ENCODE results near the gene SMDT1.
"Not testable (repeated sequence)": the region's sequence is repeated elsewhere in the genome, so short reads cannot be mapped to it uniquely, and the experiment has no call there.

SMDT1 gene

GRCh38 chr22:42127606-42128005 lies 48.1 kb downstream of the SMDT1 start (continued):
- TF ChIP-seq ZBTB44 (tag by site-specific recombination; IDR thresholded peaks at IDR 0.05), result no peak

GRCh38 chr22:42128007-42128406 lies 48.5 kb downstream of the SMDT1 start:
- H3K36me3 ChIP-seq (ENCODE audit: control insufficient read depth in 2 of 2, insufficient read depth in 1 of 2, low read length in 2 of 2); CTCF ChIA-PET; H3K9me3 ChIP-seq (ENCODE audit: control insufficient read depth, insufficient read depth, low read depth, low read length); POLR2A ChIA-PET; H3K27ac ChIP-seq (ENCODE audit: extremely low read depth, low read depth, low read length); H3K4me3 ChIP-seq (ENCODE audit: low read depth, low read length); H3K4me1 ChIP-seq (ENCODE audit: control insufficient read depth, insufficient read depth, low read length): not testable (repeated sequence)

GRCh38 chr22:42128776-42129694 lies 49.5 kb downstream of the SMDT1 start:
- H3K4me1 ChIP-seq (ENCODE audit: control insufficient read depth, insufficient read depth, low read length); H3K4me3 ChIP-seq (ENCODE audit: low read depth, low read length); CTCF ChIA-PET; POLR2A ChIA-PET; H3K36me3 ChIP-seq (ENCODE audit: control insufficient read depth in 2 of 2, insufficient read depth in 1 of 2, low read length in 2 of 2); H3K27ac ChIP-seq (ENCODE audit: extremely low read depth, low read depth, low read length); H3K9me3 ChIP-seq (ENCODE audit: control insufficient read depth, insufficient read depth, low read depth, low read length): not testable (repeated sequence)
- peak; percentile 83 for TF ChIP-seq EGR2 (tag by site-specific recombination; IDR thresholded peaks at IDR 0.05; ENCODE audit: low read depth)
- TF ChIP-seq KLF9 (tag by site-specific recombination; IDR thresholded peaks at IDR 0.05; ENCODE audit: low read depth), result peak; percentile 76
- 0 out of 2 replicates have a peak, but pooled peaks have one; percentile 74 for TF ChIP-seq HIC1 (tag by site-specific recombination; IDR thresholded peaks at IDR 0.05)
- TF ChIP-seq BCL11B (tag by site-specific recombination; IDR thresholded peaks at IDR 0.05; ENCODE audit: low read depth), result peak; percentile 51; the same call in 1 of the 2 replicates
- TF ChIP-seq KLF17 (tag by site-specific recombination; IDR thresholded peaks at IDR 0.05), result peak; percentile 41; the same call in 1 of the 2 replicates
- 0 out of 2 replicates have a peak, but pooled peaks have one; percentile 13 for TF ChIP-seq SP2 (tag by site-specific recombination; IDR thresholded peaks at IDR 0.05)
- TF ChIP-seq ZNF692 (tag by site-specific recombination; IDR thresholded peaks at IDR 0.05), result peak; percentile 43; the same call in 1 of the 2 replicates
- TF ChIP-seq KLF1 (tag by site-specific recombination; IDR thresholded peaks at IDR 0.05), result peak; percentile 88
- TF ChIP-seq ZFHX2 (tag by site-specific recombination; conservative IDR thresholded peaks at IDR 0.05), result peak; percentile 72

- POLR2A ChIA-PET; H3K27ac ChIP-seq (ENCODE audit: extremely low read depth, low read depth, low read length); H3K4me1 ChIP-seq (ENCODE audit: control insufficient read depth, insufficient read depth, low read length); H3K4me3 ChIP-seq (ENCODE audit: low read depth, low read length); CTCF ChIA-PET; H3K9me3 ChIP-seq (ENCODE audit: control insufficient read depth, insufficient read depth, low read depth, low read length); H3K36me3 ChIP-seq (ENCODE audit: control insufficient read depth in 2 of 2, insufficient read depth in 1 of 2, low read length in 2 of 2): not testable (repeated sequence)
These were observed 50.7 kb downstream of the SMDT1 start for GRCh38 chr22:42130182-42130581.

GRCh38 chr22:42130639-42131431 lies 51.3 kb downstream of the SMDT1 start, which contains the start of gene CYP2D6:
Gene CYP2D6, minus strand, starts transcription at chr22:42130810. Its CDS starts 19 bp downstream, at chr22:42130791.
- H3K4me3 ChIP-seq (ENCODE audit: low read depth, low read length); POLR2A ChIA-PET; H3K4me1 ChIP-seq (ENCODE audit: control insufficient read depth, insufficient read depth, low read length); H3K27ac ChIP-seq (ENCODE audit: extremely low read depth, low read depth, low read length); H3K36me3 ChIP-seq (ENCODE audit: control insufficient read depth in 2 of 2, insufficient read depth in 1 of 2, low read length in 2 of 2); H3K9me3 ChIP-seq (ENCODE audit: control insufficient read depth, insufficient read depth, low read depth, low read length): not testable (repeated sequence)
- CTCF ChIA-PET, result interaction anchor here (0.7 kb wide), 1 partner anchor 433 kb away, joined by 5 read pairs; no protein-coding TSS in a partner anchor
